Smooth muscle cell (in vitro differentiated cells): ENCODE results near the gene PIGQ. TPM values are rescaled to one million over a fixed set of nuclear protein-coding genes. Genes with fewer than 3 reads are reported as not detected.

ENCODE experiments used
- DNase-seq: peaks from one replicate; lab custom pipeline; 2025; ENCODE audit not compliant: unreplicated experiment; lab: John Stamatoyannopoulos, UW
- H2AFZ ChIP-seq: fragments of 200-600 bp; sonication (generic); 2 replicates; pipeline ENCODE4 v1.6.0; 2016; ENCODE audit warnings: antibody characterized with exemption, low read depth, mild to moderate bottlenecking
- H3F3A ChIP-seq: fragments of 200-600 bp; sonication (generic); 2 replicates; pipeline ENCODE4 v1.6.0; 2017; ENCODE audit warnings: antibody characterized with exemption, low read depth
- H3K27ac ChIP-seq: fragments of 200-600 bp; sonication (generic); 2 replicates; pipeline ENCODE4 v1.5.1; 2016; ENCODE audit warnings: low read depth, mild to moderate bottlenecking
- H3K27me3 ChIP-seq: fragments of 200-600 bp; sonication (generic); 2 replicates; pipeline ENCODE4 v1.6.1; 2016; ENCODE audit warnings: low read depth, mild to moderate bottlenecking
- H3K36me3 ChIP-seq: fragments of 200-600 bp; sonication (generic); 2 replicates; pipeline ENCODE4 v1.5.1; 2016; ENCODE audit warnings: low read depth
- H3K4me1 ChIP-seq: fragments of 200-600 bp; sonication (generic); 2 replicates; pipeline ENCODE4 v1.5.1; 2016; ENCODE audit warnings: low read depth
- H3K4me2 ChIP-seq: fragments of 200-600 bp; sonication (generic); 2 replicates; pipeline ENCODE4 v1.6.0; 2016; ENCODE audit warnings: mild to moderate bottlenecking
- H3K4me3 ChIP-seq: fragments of 200-600 bp; sonication (generic); 2 replicates; pipeline ENCODE4 v1.5.1; 2016; ENCODE audit warnings: mild to moderate bottlenecking
- H3K79me2 ChIP-seq: fragments of 200-600 bp; sonication (generic); 2 replicates; pipeline ENCODE4 v1.6.0; 2016; ENCODE audit warnings: low read depth, mild to moderate bottlenecking
- H3K9ac ChIP-seq: fragments of 200-600 bp; sonication (generic); 2 replicates; pipeline ENCODE4 v1.6.0; 2016; ENCODE audit warnings: low read depth
- H3K9me3 ChIP-seq: fragments of 200-600 bp; sonication (generic); replicated peaks from 2 replicates; pipeline ENCODE4 v1.5.1; 2016; ENCODE audit warnings: low read depth
- H4K20me1 ChIP-seq: fragments of 200-600 bp; sonication (generic); 2 replicates; pipeline ENCODE4 v1.6.0; 2016; ENCODE audit warnings: low read depth
- CTCF ChIP-seq: fragments of 200-600 bp; sonication (generic); IDR thresholded peaks from 2 replicates; pipeline ENCODE4 v1.5.1; 2017; ENCODE audit warnings: borderline replicate concordance, mild to moderate bottlenecking, antibody characterized with exemption; ENCODE audit not compliant: insufficient read depth, poor library complexity, severe bottlenecking
- WGBS: methylation state at CpG from one replicate; pipeline ENCODE4 v1.1.7; 2016; ENCODE audit warnings: low lambda C conversion rate; 5-methylcytosine and 5-hydroxymethylcytosine counted together
- polyA plus RNA-seq: library from polyadenylated mRNA; unstranded; fragments of >200 nt; fragmentation: Nextera tagmentation; extraction: Ambion mirVana; gene quantifications from 2 replicates; pipeline ENCODE4 v1.2.1, GENCODE V29; 2016
- total RNA-seq: library from RNA; depleted of rRNA; stranded (reverse); fragments of >200 nt; gene quantifications from 2 replicates; pipeline ENCODE4 v1.2.3, GENCODE V29; 2014

Gene PIGQ
- total and polyA plus RNA-seq, 2 experiments from 2014 or later: 21.0 to 45.7 TPM

GRCh38 chr16:540645-541340 is 29.0 kb upstream of the PIGQ start:
- Histone ChIP-seq H3K4me1 (no peaks in the 10 kb centered on the region), H2AFZ (no peak overlapping the region), H3F3A (no peaks in the 10 kb centered on the region), H3K4me2 (no peak overlapping the region), H3K36me3 (no peaks in the 10 kb centered on the region), H3K9ac (no peak overlapping the region), H3K9me3 (no peaks in the 10 kb centered on the region), H3K4me3 (no peak overlapping the region), H3K79me2 (peaks cover 38% of the 10 kb centered on the region), H3K27me3 (no peaks in the 10 kb centered on the region), H3K27ac (no peak overlapping the region), H4K20me1 (peaks cover 90% of the 10 kb centered on the region)
- no peak for DNase-seq
- TF ChIP-seq CTCF: no peak
- 98% methylated on average over 29 of the region's 29 CpGs for WGBS

DNA sequence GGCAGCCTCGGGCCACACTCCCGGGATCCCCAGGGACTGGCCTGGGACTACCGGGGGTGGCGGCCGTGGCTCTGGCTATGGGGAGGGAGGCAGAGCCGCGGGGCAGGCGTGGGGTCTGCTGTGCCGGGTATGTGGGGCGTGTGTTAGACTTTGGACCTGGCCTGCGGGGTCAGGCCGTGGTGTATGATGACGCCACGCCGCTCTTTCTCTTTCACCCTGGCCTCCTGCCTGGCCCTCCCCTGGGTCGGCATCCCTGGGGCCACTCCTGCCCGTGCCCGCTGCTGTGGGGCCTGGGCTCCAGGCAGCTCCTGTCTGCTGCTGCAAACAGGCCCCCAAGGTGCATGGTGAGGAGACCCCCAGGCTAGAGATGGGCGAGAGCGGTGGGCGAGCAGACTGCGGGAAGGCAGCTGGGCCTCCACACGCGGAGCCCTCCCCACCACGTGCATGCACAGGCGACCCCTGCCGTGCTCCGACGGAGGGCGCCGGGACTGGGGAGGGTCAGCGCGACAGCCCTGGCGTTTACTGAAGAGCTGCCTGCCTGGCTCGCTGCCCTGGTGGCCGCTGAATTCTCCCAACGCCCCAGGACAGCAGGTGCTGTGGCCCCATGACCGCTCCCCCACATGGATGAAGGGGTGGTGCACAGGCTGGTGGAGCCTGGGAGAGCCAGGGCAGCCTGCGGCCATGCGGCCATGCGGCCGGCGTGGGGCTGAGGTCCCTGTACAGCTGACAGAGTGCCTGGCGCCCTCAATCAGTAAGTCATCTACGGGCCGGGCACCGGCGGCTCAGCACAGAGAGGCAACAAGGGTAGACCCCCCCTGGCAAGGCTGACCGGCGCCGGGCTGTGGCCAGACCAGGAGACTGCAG is 26.2 kb upstream of the PIGQ start:
- H3F3A ChIP-seq: no peaks in the 10 kb centered on the region
- H3K9me3 ChIP-seq: no peaks in the 10 kb centered on the region
- DNase-seq: no peak
- no peak overlapping the region for H3K4me2 ChIP-seq
- H3K36me3 ChIP-seq: no peaks in the 10 kb centered on the region
- no peak overlapping the region for H3K9ac ChIP-seq
- H3K4me3 ChIP-seq: no peak overlapping the region
- H3K27me3 ChIP-seq: no peaks in the 10 kb centered on the region
- H2AFZ ChIP-seq: no peak overlapping the region
- H3K4me1 ChIP-seq: no peaks in the 10 kb centered on the region
- TF ChIP-seq CTCF: no peak
- peaks cover 84% of the 10 kb centered on the region for H4K20me1 ChIP-seq
- peaks cover 26% of the 10 kb centered on the region for H3K79me2 ChIP-seq
- H3K27ac ChIP-seq: no peak overlapping the region
- 96% methylated on average over 44 of the region's 51 CpGs for WGBS

DNA sequence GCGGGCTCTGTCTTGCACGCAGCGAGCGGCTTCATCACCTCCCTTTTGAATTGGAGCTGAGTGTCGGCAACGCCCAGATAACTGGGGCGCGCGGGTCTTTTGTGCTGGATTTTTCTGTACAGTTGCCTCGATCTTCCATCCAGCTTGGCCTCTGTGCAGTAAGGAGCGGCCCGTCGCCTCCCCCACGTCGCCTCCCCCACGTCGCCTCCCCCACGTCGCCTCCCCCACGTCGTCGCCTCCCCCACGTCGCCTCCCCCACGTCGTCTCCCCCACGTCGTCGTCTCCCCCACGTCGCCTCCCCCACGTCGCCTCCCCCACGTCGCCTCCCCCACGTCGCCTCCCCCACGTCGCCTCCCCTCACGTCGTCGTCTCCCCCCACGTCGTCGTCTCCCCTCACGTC is 25.3 kb upstream of the PIGQ start:
- no peaks in the 10 kb centered on the region for H3K36me3 ChIP-seq
- WGBS: 98% methylated on average over 10 of the region's 46 CpGs
- H3K4me3 ChIP-seq: no peak overlapping the region
- no peak for DNase-seq
- H3K79me2 ChIP-seq: peaks cover 17% of the 10 kb centered on the region
- H3K27ac ChIP-seq: no peak overlapping the region
- H3K4me2 ChIP-seq: no peak overlapping the region
- TF ChIP-seq CTCF: no peak
- no peaks in the 10 kb centered on the region for H3K9me3 ChIP-seq
- H4K20me1 ChIP-seq: peaks cover 74% of the 10 kb centered on the region
- no peak overlapping the region for H3K9ac ChIP-seq
- H2AFZ ChIP-seq: no peak overlapping the region
- H3F3A ChIP-seq: no peaks in the 10 kb centered on the region
- H3K27me3 ChIP-seq: no peaks in the 10 kb centered on the region
- H3K4me1 ChIP-seq: no peaks in the 10 kb centered on the region
